Measurements from ENCODE around the gene SIX6. TPM values are rescaled to one million over a fixed set of nuclear protein-coding genes. Genes with fewer than 3 reads are reported as not detected.

SIX6 gene
- total and polyA plus RNA-seq, 10 of the 15 experiments (the other 5 are each of a cell fraction or from before 2014, with no cell fraction given), result not detected

GRCh38 chr14:60506462-60506984 lies 2.4 kb upstream of the SIX6 start:
- no peaks in the 10 kb centered on the region for H4K20me1 ChIP-seq (ENCODE audit: control insufficient read depth, insufficient read depth)
- no peaks in the 10 kb centered on the region for H3K36me3 ChIP-seq (ENCODE audit: control insufficient read depth in 2 of 2, insufficient read depth in 2 of 2, low read length in 1 of 2)
- no peak overlapping the region for H3K4me2 ChIP-seq (ENCODE audit: control insufficient read depth, insufficient read depth)
- TF ChIP-seq HDAC2 (IDR thresholded peaks at IDR 0.05), result no peak
- no peak for TF ChIP-seq CREB1 (IDR thresholded peaks at IDR 0.05; ENCODE audit: low read depth)
- no peak for TF ChIP-seq ATF7 (IDR thresholded peaks at IDR 0.05; ENCODE audit: low read depth)
- no peak for TF ChIP-seq USF2 (IDR thresholded peaks at IDR 0.05; ENCODE audit: borderline replicate concordance, low read depth, low read length)
- TF ChIP-seq EP300 (IDR thresholded peaks at IDR 0.05; ENCODE audit: borderline replicate concordance in 1 of 2, control insufficient read depth in 1 of 2, low read depth in 2 of 2, low read length in 2 of 2), result no peak
- no peak for TF ChIP-seq ZBTB33 (IDR thresholded peaks at IDR 0.05)
- no peak for TF ChIP-seq CBX5 (IDR thresholded peaks at IDR 0.05; ENCODE audit: low read depth)
- no peak for TF ChIP-seq POLR2A (IDR thresholded peaks at IDR 0.05; ENCODE audit: low read depth, low read length)
- TF ChIP-seq JUNB (IDR thresholded peaks at IDR 0.05), result no peak
- TF ChIP-seq REST (IDR thresholded peaks at IDR 0.05; ENCODE audit: low read depth, low read length), result no peak
- no peak for TF ChIP-seq CHD1 (IDR thresholded peaks at IDR 0.05; ENCODE audit: low read depth, low read length)
- no peak for TF ChIP-seq NKRF (conservative IDR thresholded peaks at IDR 0.05)
- TF ChIP-seq PAX8 (IDR thresholded peaks at IDR 0.05), result no peak
- no peak overlapping the region for H2AFZ ChIP-seq (ENCODE audit: control insufficient read depth, low read depth, low read length)
- in situ Hi-C loops (cut with MboI) (no loop called here), intact Hi-C loops (cut with micrococcal nuclease; ENCODE audit: unreplicated experiment) (no loop called here)
- DNase-seq (ENCODE audit: low read depth, low spot score) (no peak), ATAC-seq (no peak), FAIRE-seq (no peak)
- 45% methylated on average over 17 of the region's 17 CpGs for WGBS (ENCODE audit: insufficient coverage, insufficient replicate concordance, low lambda C conversion rate, missing lambda C conversion rate)
- POLR2A ChIA-PET, result no interaction called here
- CTCF ChIA-PET, result no interaction called here
- SMC1A ChIA-PET (ENCODE audit: uncharacterized antibody, unreplicated experiment), result no interaction called here
- H3K4me3 ChIP-seq, result no peak overlapping the region
- H3K4me1 ChIP-seq (ENCODE audit: control insufficient read depth, insufficient read depth, low read length), result no peaks in the 10 kb centered on the region
- H3K9ac ChIP-seq (ENCODE audit: control insufficient read depth, insufficient read depth, low read length), result no peak overlapping the region
- RAD21 ChIA-PET (ENCODE audit: unreplicated experiment), result no interaction called here
- no TSS peak for BruUV-seq (replicated peaks)
- H3K79me2 ChIP-seq (ENCODE audit: control insufficient read depth, insufficient read depth, low read length), result no peaks in the 10 kb centered on the region
- H3K27me3 ChIP-seq (replicated peaks in 1 of 2; ENCODE audit: control insufficient read depth in 2 of 2, insufficient read depth in 2 of 2, low read length in 1 of 2), result peaks cover 17 to 37% of the 10 kb centered on the region in 2 experiments
- H3K27ac ChIP-seq (ENCODE audit: control insufficient read depth, insufficient read depth), result no peak overlapping the region
- H3K9me3 ChIP-seq (replicated peaks; ENCODE audit: control insufficient read depth, insufficient read depth, low read length), result no peaks in the 10 kb centered on the region; the same call in 2 of the 3 replicates
